CD4-positive, alpha-beta memory T cell (primary cell): ENCODE measurements around the gene GUCA2A. TPM values are rescaled to one million over a fixed set of nuclear protein-coding genes. Genes with fewer than 3 reads are reported as not detected.

ENCODE experiments used
- CTCF ChIA-PET: fragments of 350-600 bp; sonication (Branson Sonifier 250); formaldehyde crosslinking; loops from one replicate; lab custom pipeline; 2021; ENCODE audit warnings: inconsistent platforms; ENCODE audit not compliant: partially characterized antibody; lab: Charles Lee
- POLR2A ChIA-PET: fragments of 350-600 bp; sonication (Branson Sonifier 250); formaldehyde crosslinking; loops from one replicate; lab custom pipeline; 2021; ENCODE audit not compliant: partially characterized antibody; lab: Charles Lee
- DNase-seq, 5 donors: peaks; one replicate each; pipeline versions ENCODE4 v3.0.0 to v3.0.0-alpha.2; 2020 to 2022; ENCODE audit warnings: mixed read lengths in 1 of 5
- H3K27ac ChIP-seq: one replicate; pipeline ENCODE4 v1.7.0; 2013; ENCODE audit warnings: low read depth, low read length
- H3K27me3 ChIP-seq: 2 replicates; pipeline ENCODE4 v1.7.0; 2013; ENCODE audit warnings: mild to moderate bottlenecking, low read length, moderate library complexity; ENCODE audit not compliant: insufficient read depth
- H3K36me3 ChIP-seq: 2 replicates; pipeline ENCODE4 v1.7.0; 2013; ENCODE audit warnings: mild to moderate bottlenecking, low read length, moderate library complexity; ENCODE audit not compliant: insufficient read depth
- H3K4me1 ChIP-seq: 2 replicates; pipeline ENCODE4 v1.7.0; 2013; ENCODE audit warnings: mild to moderate bottlenecking, low read length, moderate library complexity; ENCODE audit not compliant: insufficient read depth
- H3K4me3 ChIP-seq, 2 donors: one replicate each; pipeline ENCODE4 v1.7.0; 2013; ENCODE audit warnings: low read length in 2 of 2, mild to moderate bottlenecking in 1 of 2
- H3K9me3 ChIP-seq, 2 donors: one replicate each; pipeline ENCODE4 v1.7.0; 2013; ENCODE audit warnings: low read length in 2 of 2, control low read depth in 1 of 2; ENCODE audit not compliant: control insufficient read depth in 1 of 2
- H3K27ac Mint-ChIP-seq, 7 donors: one replicate each; pipeline ENCODE4 v1.8.0; 2020 to 2021; ENCODE audit warnings: mixed read lengths in 7 of 7, mild to moderate bottlenecking in 6 of 7, inconsistent platforms in 3 of 7, moderate library complexity in 3 of 7
- H3K27me3 Mint-ChIP-seq, 2 donors: one replicate each; pipeline ENCODE4 v1.8.0; 2020 to 2021; ENCODE audit warnings: mixed read lengths in 2 of 2
- H3K36me3 Mint-ChIP-seq, 2 donors: one replicate each; pipeline ENCODE4 v1.8.0; 2020 to 2021; ENCODE audit warnings: mixed read lengths in 2 of 2, inconsistent platforms in 1 of 2, mild to moderate bottlenecking in 1 of 2
- H3K4me1 Mint-ChIP-seq, 4 donors: one replicate each; pipeline ENCODE4 v1.8.0; 2020 to 2021; ENCODE audit warnings: mixed read lengths in 4 of 4, mild to moderate bottlenecking in 1 of 4
- H3K4me3 Mint-ChIP-seq, 8 donors: one replicate each; pipeline ENCODE4 v1.8.0; 2020 to 2021; ENCODE audit warnings: mixed read lengths in 8 of 8, mild to moderate bottlenecking in 7 of 8, moderate library complexity in 6 of 8, inconsistent platforms in 3 of 8
- H3K9me3 Mint-ChIP-seq, 8 donors: one replicate each; pipeline ENCODE4 v1.8.0; 2020 to 2021; ENCODE audit warnings: mixed read lengths in 8 of 8, mild to moderate bottlenecking in 5 of 8, inconsistent platforms in 3 of 8, moderate library complexity in 1 of 8
- intact Hi-C: fragments of 100-400 bp; cut with micrococcal nuclease; formaldehyde crosslinking; loops from one replicate; pipeline ENCODE4 v1.15.1; 2023
- polyA plus RNA-seq, 2 donors: library from polyadenylated mRNA; unstranded; fragments of 300-500 nt; fragmentation: Illumina TruSeq; gene quantifications; one replicate each; pipeline ENCODE4 v1.2.3, GENCODE V29; 2021
- total RNA-seq, 2 experiments: library from RNA; stranded (reverse); gene quantifications; one replicate each; pipeline ENCODE4 v1.2.3, GENCODE V29; 2021

GUCA2A gene
- total and polyA plus RNA-seq, 4 experiments from 2014 or later: not detected

DNA sequence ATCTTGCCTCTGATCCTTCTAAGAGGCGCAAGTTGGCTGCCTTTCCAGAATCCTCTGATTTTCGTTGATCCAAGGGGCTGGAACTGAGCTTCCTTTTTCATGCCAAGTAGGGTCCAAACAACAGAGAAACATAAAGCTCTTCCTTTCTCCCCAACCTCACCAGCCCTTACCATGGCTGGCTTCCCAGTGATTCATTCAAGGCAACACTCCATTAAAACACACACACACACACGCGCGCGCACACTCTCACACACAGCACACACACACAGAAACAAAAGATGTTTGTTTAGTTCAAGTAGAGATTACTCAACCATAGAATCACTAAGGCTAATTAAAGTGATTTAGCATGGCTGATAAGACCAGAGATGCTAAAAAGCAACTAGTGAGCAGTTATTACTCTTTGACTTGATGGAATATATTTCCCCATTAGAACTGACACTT is 13.0 kb upstream of the GUCA2A start:
- Histone ChIP-seq H3K9me3 (no peaks in the 10 kb centered on the region), H3K4me3 (no peak overlapping the region), H3K27me3 (no peaks in the 10 kb centered on the region), H3K4me1 (no peaks in the 10 kb centered on the region), H3K27ac (no peak overlapping the region), H3K36me3 (peaks cover 16% of the 10 kb centered on the region)
- H3K4me3 Mint-ChIP-seq: no peak overlapping the region
- ChIA-PET CTCF (interaction anchor here (1.0 to 6.2 kb wide), 5 partner anchors 8 to 369 kb away, joined by 3 to 52 read pairs (median 5); partner anchors contain the start of gene GUCA2A), POLR2A (no interaction called here)
- H3K27ac Mint-ChIP-seq: peak overlapping the region in 2 of 7 donors; percentile 7 to 26
- peaks cover 0 to 7% (median 0%) of the 10 kb centered on the region in 4 donors for H3K4me1 Mint-ChIP-seq
- intact Hi-C loops: loop anchor here (1.0 to 5.0 kb wide), 2 partner anchors 158 to 285 kb away; partner anchors contain the start of genes CCDC30 and FOXJ3
- peaks cover 12 to 34% of the 10 kb centered on the region in 2 donors for H3K36me3 Mint-ChIP-seq
- peaks cover 0 to 2% (median 0%) of the 10 kb centered on the region in 8 donors for H3K9me3 Mint-ChIP-seq
- DNase-seq: no peak
- no peaks in the 10 kb centered on the region for H3K27me3 Mint-ChIP-seq

DNA sequence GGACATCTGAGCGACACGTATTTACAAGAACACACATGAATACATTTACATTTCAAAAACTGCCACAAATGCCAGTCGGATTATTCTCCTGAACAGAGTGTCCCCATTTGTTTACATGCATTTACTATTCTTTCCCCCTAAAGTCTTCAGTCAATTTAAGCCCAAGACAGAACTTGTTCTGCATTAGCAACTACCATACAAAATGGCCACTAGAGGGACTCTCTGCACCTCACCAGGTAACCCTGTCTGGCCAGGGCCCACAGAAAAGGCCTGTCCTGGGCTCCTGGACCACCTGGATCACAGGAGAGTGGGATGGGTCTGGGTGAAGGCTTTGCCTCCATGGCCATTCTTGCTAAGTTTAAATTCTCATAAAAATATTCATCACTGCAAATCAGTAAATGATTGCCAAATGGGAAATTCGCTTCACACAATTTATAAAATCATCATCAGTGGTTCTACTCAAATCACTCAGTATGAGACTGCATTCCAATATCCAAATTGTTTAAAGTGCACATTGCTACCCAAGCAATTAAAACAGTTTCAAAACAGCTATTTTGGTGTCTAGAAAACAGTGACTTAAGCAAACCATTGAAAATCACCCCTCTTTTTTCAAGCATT is 12.5 kb upstream of the GUCA2A start:
- Mint-ChIP-seq H3K27me3 (no peaks in the 10 kb centered on the region), H3K27ac (peak overlapping the region in 4 of 7 donors; percentile 5 to 73 (median 37)), H3K4me3 (no peak overlapping the region), H3K4me1 (peaks cover 0 to 7% (median 2%) of the 10 kb centered on the region in 4 donors), H3K9me3 (peaks cover 0 to 5% (median 0%) of the 10 kb centered on the region in 8 donors), H3K36me3 (peaks cover 12 to 31% of the 10 kb centered on the region in 2 donors)
- Histone ChIP-seq H3K9me3 (no peaks in the 10 kb centered on the region), H3K4me1 (no peaks in the 10 kb centered on the region), H3K27me3 (no peaks in the 10 kb centered on the region), H3K4me3 (no peak overlapping the region), H3K36me3 (peaks cover 16% of the 10 kb centered on the region), H3K27ac (no peak overlapping the region)
- ChIA-PET CTCF (interaction anchor here (1.0 to 6.2 kb wide), 5 partner anchors 7 to 368 kb away, joined by 3 to 52 read pairs (median 5); partner anchors contain the start of gene GUCA2A), POLR2A (no interaction called here)
- intact Hi-C loops: loop anchor here (1.0 to 5.0 kb wide), 2 partner anchors 158 to 285 kb away; partner anchors contain the start of genes CCDC30 and FOXJ3
- DNase-seq: peak in 4 of 5 donors; percentile 30 to 36 (median 32)

DNA sequence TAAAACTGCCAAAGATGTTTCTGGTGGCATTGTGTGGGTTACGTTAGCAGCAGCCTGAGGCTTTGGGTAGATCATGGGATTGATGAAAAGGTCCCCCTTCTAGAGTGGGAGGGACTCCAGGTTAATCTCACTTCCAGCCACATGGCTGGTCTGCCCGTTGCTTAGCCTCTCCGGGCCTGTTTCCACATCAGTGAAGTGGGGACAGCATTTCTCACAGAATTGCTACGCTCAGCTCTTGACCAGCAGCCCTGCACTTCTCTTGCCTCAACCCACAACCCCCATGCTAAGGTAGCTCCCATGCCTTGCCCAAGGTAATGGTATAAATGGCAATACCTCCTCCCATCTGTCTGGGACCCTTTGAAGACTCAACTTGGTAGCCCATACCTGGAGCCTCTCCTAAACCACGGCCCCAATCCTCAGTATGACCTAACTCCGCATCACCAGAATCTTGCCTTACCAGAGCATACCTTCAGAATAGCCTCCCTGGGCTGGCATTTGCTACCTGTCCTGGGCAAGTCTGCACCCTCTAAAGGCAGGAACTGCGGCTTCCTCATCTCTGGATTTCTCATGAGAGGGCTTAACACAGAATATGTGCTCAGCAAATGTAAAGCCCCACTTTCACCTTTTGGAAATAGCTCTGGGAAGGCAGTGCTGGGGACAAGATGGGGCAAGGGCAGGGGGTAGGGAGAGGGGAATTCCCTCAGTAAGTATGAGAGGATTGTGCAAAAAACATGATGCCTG is 10.9 kb upstream of the GUCA2A start:
- Histone ChIP-seq H3K27me3 (no peaks in the 10 kb centered on the region), H3K36me3 (peaks cover 11% of the 10 kb centered on the region), H3K27ac (no peak overlapping the region), H3K9me3 (no peaks in the 10 kb centered on the region), H3K4me1 (no peaks in the 10 kb centered on the region), H3K4me3 (no peak overlapping the region)
- Mint-ChIP-seq H3K4me1 (peaks cover 0 to 4% (median 1%) of the 10 kb centered on the region in 4 donors), H3K27ac (peak overlapping the region in 1 of 7 donors; percentile 8), H3K9me3 (peaks cover 0 to 3% (median 0%) of the 10 kb centered on the region in 8 donors), H3K27me3 (no peaks in the 10 kb centered on the region), H3K4me3 (no peak overlapping the region), H3K36me3 (peaks cover 8 to 18% of the 10 kb centered on the region in 2 donors)
- intact Hi-C loops: loop anchor here (5.0 kb wide), 1 partner anchor 287 kb away; the partner anchor contains the start of gene CCDC30
- POLR2A ChIA-PET: interaction anchor here (1.1 kb wide), 1 partner anchor 11 kb away, joined by 3 read pairs; no protein-coding TSS in a partner anchor
- DNase-seq: no peak
- CTCF ChIA-PET: interaction anchor here (0.9 to 6.2 kb wide), 7 partner anchors 12 to 601 kb away, joined by 3 to 60 read pairs (median 8); partner anchors contain the start of genes CCDC30 and GUCA2A

DNA sequence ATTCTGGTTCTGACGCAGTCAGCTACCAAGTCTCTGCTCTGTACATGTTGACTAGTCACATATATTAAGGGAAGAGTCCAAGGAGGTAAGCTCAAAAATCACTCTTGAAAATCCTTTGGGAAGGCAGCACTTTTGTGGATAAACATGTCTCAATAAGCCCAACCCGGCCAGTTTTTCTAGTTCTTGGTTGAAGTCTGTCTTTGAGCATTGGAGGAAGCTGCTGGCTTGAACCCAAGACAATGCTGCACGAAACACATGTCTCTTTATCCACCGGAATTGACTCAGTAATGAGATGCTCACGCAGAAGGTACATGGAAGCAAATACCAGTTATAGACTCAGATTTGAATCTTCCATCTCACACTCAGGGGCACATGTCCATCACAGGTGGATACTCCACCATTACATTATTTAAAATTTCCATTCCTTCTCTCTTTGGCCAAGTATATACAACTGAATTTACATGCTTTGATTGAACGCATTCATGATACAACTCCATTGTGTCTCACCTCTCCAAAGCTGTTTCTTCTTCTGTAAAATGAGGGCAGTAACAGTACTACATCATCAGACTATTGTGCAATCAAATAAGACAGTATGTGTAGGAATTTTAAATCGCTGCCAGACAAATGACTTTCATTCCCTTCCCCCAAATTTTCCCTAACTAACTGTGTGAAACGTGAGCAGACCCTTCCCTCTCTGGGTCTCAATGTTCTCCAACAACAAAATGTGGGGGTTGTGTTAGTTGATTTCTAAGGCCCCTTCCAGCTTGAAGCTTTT is 9.6 kb upstream of the GUCA2A start:
- Histone ChIP-seq H3K4me1 (no peaks in the 10 kb centered on the region), H3K9me3 (no peaks in the 10 kb centered on the region), H3K4me3 (no peak overlapping the region), H3K27ac (no peak overlapping the region), H3K36me3 (peaks cover 1% of the 10 kb centered on the region), H3K27me3 (no peaks in the 10 kb centered on the region)
- H3K36me3 Mint-ChIP-seq: peaks cover 3 to 8% of the 10 kb centered on the region in 2 donors
- H3K4me1 Mint-ChIP-seq: peaks cover 0 to 4% (median 1%) of the 10 kb centered on the region in 4 donors
- ChIA-PET POLR2A (interaction anchor here (1.1 to 1.5 kb wide), 4 partner anchors 9 to 601 kb away, joined by 3 to 8 read pairs (median 3); partner anchors contain the start of gene PPCS), CTCF (interaction anchor here (0.6 to 6.2 kb wide), 60 partner anchors 9 to 658 kb away, joined by 3 to 60 read pairs (median 4); partner anchors contain the start of genes CCDC30, FOXJ3 and GUCA2A)
- H3K27me3 Mint-ChIP-seq: no peaks in the 10 kb centered on the region
- no peak for DNase-seq
- no peak overlapping the region for H3K4me3 Mint-ChIP-seq
- peaks cover 0 to 3% (median 0%) of the 10 kb centered on the region in 8 donors for H3K9me3 Mint-ChIP-seq
- H3K27ac Mint-ChIP-seq: peak overlapping the region in 2 of 7 donors; percentile 45 to 55
- intact Hi-C loops: loop anchor here (1.0 kb wide), 1 partner anchor 27 kb away; no protein-coding TSS in a partner anchor

DNA sequence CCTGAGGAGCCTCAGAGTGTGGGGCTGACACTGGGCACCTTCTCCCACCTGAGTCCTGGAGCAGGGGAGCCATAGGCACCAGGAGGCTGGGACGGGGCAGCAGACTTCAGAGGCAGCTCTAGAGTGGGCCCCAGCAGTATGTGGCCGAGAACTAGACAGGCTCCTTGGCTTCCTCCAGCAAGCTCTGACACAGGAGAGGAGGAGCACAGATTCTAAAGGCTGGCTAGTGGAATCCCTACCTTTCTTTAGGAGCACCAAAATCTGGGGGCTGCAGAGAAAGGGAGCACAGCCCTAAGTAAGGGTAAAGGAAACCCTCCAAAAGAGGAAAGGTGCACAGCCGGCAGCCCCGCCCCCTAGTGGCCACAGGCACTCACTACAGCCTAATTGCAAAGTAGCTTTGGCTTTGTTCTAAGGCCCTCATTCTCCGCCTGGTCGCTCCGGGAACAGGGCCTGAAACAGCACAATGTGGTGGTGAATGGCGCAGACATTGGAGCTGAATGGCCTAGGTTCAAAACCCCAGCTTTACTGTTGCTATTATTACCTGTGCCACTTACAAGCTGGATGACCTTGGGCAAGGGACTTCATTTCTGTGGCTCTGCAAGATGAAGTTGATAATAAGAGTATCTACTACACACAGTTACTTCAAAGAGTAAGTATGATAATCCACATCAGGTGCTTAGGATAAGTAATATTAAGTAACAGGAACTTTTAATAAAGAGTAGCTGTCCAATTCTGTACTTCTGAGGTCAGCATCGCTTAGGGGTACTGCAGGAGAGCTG is 8.8 kb upstream of the GUCA2A start:
- H3K9me3 ChIP-seq: no peaks in the 10 kb centered on the region
- no peak overlapping the region for H3K27ac ChIP-seq
- Mint-ChIP-seq H3K4me3 (no peak overlapping the region), H3K27me3 (no peaks in the 10 kb centered on the region), H3K4me1 (peaks cover 0 to 4% (median 1%) of the 10 kb centered on the region in 4 donors), H3K9me3 (peaks cover 0 to 3% (median 0%) of the 10 kb centered on the region in 8 donors), H3K36me3 (peaks cover 3 to 7% of the 10 kb centered on the region in 2 donors), H3K27ac (peak overlapping the region in 2 of 7 donors; percentile 45 to 55)
- H3K4me3 ChIP-seq: no peak overlapping the region
- H3K4me1 ChIP-seq: no peaks in the 10 kb centered on the region
- intact Hi-C loops: loop anchor here (1.0 kb wide), 1 partner anchor 26 kb away; no protein-coding TSS in a partner anchor
- POLR2A ChIA-PET: interaction anchor here (1.1 to 1.5 kb wide), 4 partner anchors 10 to 600 kb away, joined by 3 to 8 read pairs (median 3); partner anchors contain the start of gene PPCS
- DNase-seq: peak; percentile 46 to 60 (median 52)
- no peaks in the 10 kb centered on the region for H3K27me3 ChIP-seq
- H3K36me3 ChIP-seq: no peaks in the 10 kb centered on the region
- CTCF ChIA-PET: interaction anchor here (0.6 to 6.2 kb wide), 61 partner anchors 10 to 1922 kb away, joined by 3 to 60 read pairs (median 4); partner anchors contain the start of genes FOXJ3 and GUCA2A
